Thymus (tissue), 14 donors: ENCODE data around the gene B4GALT5. TPM values are rescaled to one million over a fixed set of nuclear protein-coding genes. Genes with fewer than 3 reads are reported as not detected.
A peak's percentile ranks its signal among the peaks of the same experiment; 100 is the strongest.
"Not testable (repeated sequence)": the region's sequence is repeated elsewhere in the genome, so short reads cannot be mapped to it uniquely, and the experiment has no call there.

ENCODE experiments used
- DNase-seq, 9 donors: peaks; one replicate each; pipeline ENCODE4 v3.0.0-alpha.2; 2013; ENCODE audit warnings: low spot score in 9 of 9, low read depth in 6 of 9, missing footprints in 1 of 9
- H3K27ac ChIP-seq, 2 donors: one replicate each; pipeline ENCODE4 v1.5.1; 2013; ENCODE audit warnings: control low read depth in 1 of 2, low read depth in 1 of 2, low read length in 1 of 2, mild to moderate bottlenecking in 1 of 2, moderate library complexity in 1 of 2
- H3K27me3 ChIP-seq, 2 donors: one replicate each; pipeline ENCODE4 v1.5.1; 2013; ENCODE audit warnings: low read length in 1 of 2; ENCODE audit not compliant: control insufficient read depth in 2 of 2, insufficient read depth in 1 of 2
- H3K36me3 ChIP-seq, 2 donors: one replicate each; pipeline ENCODE4 v1.5.1; 2013; ENCODE audit warnings: low read length in 1 of 2, mild to moderate bottlenecking in 1 of 2, moderate library complexity in 1 of 2; ENCODE audit not compliant: control insufficient read depth in 2 of 2, insufficient read depth in 2 of 2
- H3K4me1 ChIP-seq, 2 donors: one replicate each; pipeline ENCODE4 v1.5.1; 2013; ENCODE audit warnings: low read length in 2 of 2; ENCODE audit not compliant: control insufficient read depth in 2 of 2, insufficient read depth in 2 of 2
- H3K4me3 ChIP-seq, 2 donors: one replicate each; pipeline ENCODE4 v1.5.1; 2013; ENCODE audit warnings: low read length in 2 of 2, control low read depth in 1 of 2, mild to moderate bottlenecking in 1 of 2
- H3K9me3 ChIP-seq, 2 donors: one replicate each; pipeline ENCODE4 v1.5.1; 2013; ENCODE audit warnings: low read length in 1 of 2, mild to moderate bottlenecking in 1 of 2; ENCODE audit not compliant: control insufficient read depth in 2 of 2, insufficient read depth in 1 of 2
- WGBS: extraction: QIAGEN DNeasy Blood & Tissue Kit; methylation state at CpG from one replicate; pipeline ENCODE4 v1.1.7; 2013; 5-methylcytosine and 5-hydroxymethylcytosine counted together
- long read RNA-seq, 10 donors: transcript quantifications; one replicate each; lab custom pipeline, GENCODE V29; 2026
- polyA plus RNA-seq: library from polyadenylated mRNA; stranded (reverse); fragments of 200-250 nt; gene quantifications from one replicate; pipeline ENCODE4 v1.2.3, GENCODE V29; 2013
- total RNA-seq: library from RNA; stranded (reverse); fragments of 120-200 nt; gene quantifications from one replicate; pipeline ENCODE4 v1.2.4, GENCODE V29; 2013
- donor health status: healthy.

The B4GALT5 gene, protein sequence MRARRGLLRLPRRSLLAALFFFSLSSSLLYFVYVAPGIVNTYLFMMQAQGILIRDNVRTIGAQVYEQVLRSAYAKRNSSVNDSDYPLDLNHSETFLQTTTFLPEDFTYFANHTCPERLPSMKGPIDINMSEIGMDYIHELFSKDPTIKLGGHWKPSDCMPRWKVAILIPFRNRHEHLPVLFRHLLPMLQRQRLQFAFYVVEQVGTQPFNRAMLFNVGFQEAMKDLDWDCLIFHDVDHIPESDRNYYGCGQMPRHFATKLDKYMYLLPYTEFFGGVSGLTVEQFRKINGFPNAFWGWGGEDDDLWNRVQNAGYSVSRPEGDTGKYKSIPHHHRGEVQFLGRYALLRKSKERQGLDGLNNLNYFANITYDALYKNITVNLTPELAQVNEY
- 6.8 TPM for total RNA-seq
- 10.9 TPM for polyA plus RNA-seq
- long read RNA-seq, donor 1, full-length matches to known transcripts, result 2 of 2 reads
- long read RNA-seq, donor 1, partial matches to known transcripts, result 0 of 2 reads
- long read RNA-seq, donor 1, other reads (novel, unspliced or antisense), result 0 of 2 reads
- long read RNA-seq, donor 2, result 0 reads
- long read RNA-seq, donor 3, full-length matches to known transcripts, result 6 of 6 reads
- long read RNA-seq, donor 3, partial matches to known transcripts, result 0 of 6 reads
- long read RNA-seq, donor 3, other reads (novel, unspliced or antisense), result 0 of 6 reads
- long read RNA-seq, donor 4, full-length matches to known transcripts, result 4 of 4 reads
- long read RNA-seq, donor 4, partial matches to known transcripts, result 0 of 4 reads
- long read RNA-seq, donor 4, other reads (novel, unspliced or antisense), result 0 of 4 reads
- long read RNA-seq, donor 5, full-length matches to known transcripts, result 6 of 6 reads
- long read RNA-seq, donor 5, partial matches to known transcripts, result 0 of 6 reads
- long read RNA-seq, donor 5, other reads (novel, unspliced or antisense), result 0 of 6 reads
- long read RNA-seq, donor 6, full-length matches to known transcripts, result 2 of 2 reads
- long read RNA-seq, donor 6, partial matches to known transcripts, result 0 of 2 reads
- long read RNA-seq, donor 6, other reads (novel, unspliced or antisense), result 0 of 2 reads
- long read RNA-seq, donor 7, full-length matches to known transcripts, result 5 of 5 reads
- long read RNA-seq, donor 7, partial matches to known transcripts, result 0 of 5 reads
- long read RNA-seq, donor 7, other reads (novel, unspliced or antisense), result 0 of 5 reads
- long read RNA-seq, donor 8, result 0 reads
- long read RNA-seq, donor 9, full-length matches to known transcripts, result 3 of 3 reads
- long read RNA-seq, donor 9, partial matches to known transcripts, result 0 of 3 reads
- long read RNA-seq, donor 9, other reads (novel, unspliced or antisense), result 0 of 3 reads
- long read RNA-seq, donor 10, full-length matches to known transcripts, result 1 of 1 reads
- long read RNA-seq, donor 10, partial matches to known transcripts, result 0 of 1 reads
- long read RNA-seq, donor 10, other reads (novel, unspliced or antisense), result 0 of 1 reads

DNA sequence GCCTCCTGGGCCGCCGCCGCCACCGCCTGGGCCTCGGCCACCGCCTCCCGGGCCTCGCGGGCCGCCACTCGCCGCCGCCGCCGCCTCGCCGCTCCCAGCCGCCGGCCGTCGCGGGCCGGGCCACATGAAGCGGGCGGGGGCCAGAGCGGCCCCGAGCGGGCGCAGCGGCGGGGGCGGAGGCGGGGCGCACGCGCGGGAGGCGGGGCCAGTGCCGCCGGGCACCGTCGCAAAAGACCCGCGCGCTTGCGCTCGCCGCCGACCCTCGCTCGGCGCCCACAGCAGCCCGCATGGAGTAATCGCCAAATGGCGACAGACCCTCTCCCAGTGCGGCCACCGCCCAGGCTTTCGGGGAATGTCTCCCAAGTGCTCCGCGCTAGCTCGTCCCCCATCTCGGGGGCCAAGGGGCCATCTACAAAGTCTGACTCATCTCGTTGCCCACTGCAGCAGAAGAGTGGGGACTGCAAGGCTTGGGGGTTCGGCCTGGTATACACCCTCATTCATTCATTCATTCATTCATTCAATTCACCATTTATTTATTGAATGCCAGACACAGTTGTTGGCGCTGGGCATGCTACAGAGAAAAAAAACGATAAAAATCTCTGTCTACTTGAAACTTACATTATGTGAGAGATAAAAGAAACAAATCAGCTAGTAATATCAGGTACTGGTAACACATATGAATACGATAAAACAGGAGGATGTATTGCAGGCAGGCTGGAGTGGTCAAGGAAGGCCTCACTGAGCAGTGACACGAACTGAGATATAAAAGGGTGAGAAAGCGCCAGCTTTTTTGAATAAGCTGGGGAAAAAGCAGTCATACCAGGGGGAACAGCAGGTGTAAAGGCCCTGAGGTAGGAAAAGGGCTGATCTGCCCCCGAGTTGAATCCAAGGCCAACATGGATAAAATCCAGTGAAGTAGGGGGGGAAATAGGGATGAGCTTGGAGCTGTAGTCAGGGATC, at the start of gene B4GALT5:
B4GALT5 (minus strand) TSS at position 126 of the 960 bp plus-strand sequence. CDS start 188 bp downstream, outside the sequence.
- peaks cover 0 to 3% of the 10 kb centered on the region in 2 donors for H3K4me1 ChIP-seq
- peaks cover 0 to 18% of the 10 kb centered on the region in 2 donors for H3K27me3 ChIP-seq
- WGBS, result 5% methylated on average over 70 of the region's 70 CpGs
- H3K9me3 ChIP-seq, result peaks cover 0 to 1% of the 10 kb centered on the region in 2 donors
- H3K4me3 ChIP-seq, result peak within 1 kb of the TSS; percentile 58 to 87
- peak within 1 kb of the TSS; percentile 33 to 72 for H3K27ac ChIP-seq
- no peaks in the 10 kb centered on the region for H3K36me3 ChIP-seq
- peak in 4 of 9 donors; percentile 45 to 71 (median 54) for DNase-seq

- Histone ChIP-seq H3K9me3 (peaks cover 0 to 2% of the 10 kb centered on the region in 2 donors), H3K4me1 (peaks cover 3 to 6% of the 10 kb centered on the region in 2 donors), H3K4me3 (no peak overlapping the region), H3K27me3 (peaks cover 23 to 81% of the 10 kb centered on the region in 2 donors), H3K36me3 (no peaks in the 10 kb centered on the region), H3K27ac (no peak overlapping the region)
- WGBS, result 96% methylated on average over 12 of the region's 12 CpGs
- DNase-seq, result no peak
Measured at GRCh38 chr20:49762940-49763766, 49.5 kb upstream of the B4GALT5 start.

- 96% methylated on average over 7 of the region's 7 CpGs for WGBS
- not testable (repeated sequence) for H3K36me3 ChIP-seq
Measured at GRCh38 chr20:49761888-49762287, 48.2 kb upstream of the B4GALT5 start.

GRCh38 chr20:49759266-49759950, 45.7 kb upstream of the B4GALT5 start:
- no peaks in the 10 kb centered on the region for H3K9me3 ChIP-seq
- peaks cover 4 to 57% of the 10 kb centered on the region in 2 donors for H3K27me3 ChIP-seq
- H3K4me1 ChIP-seq, result peaks cover 0 to 9% of the 10 kb centered on the region in 2 donors
- no peaks in the 10 kb centered on the region for H3K36me3 ChIP-seq
- no peak for DNase-seq
- H3K4me3 ChIP-seq, result no peak overlapping the region
- 93% methylated on average over 7 of the region's 7 CpGs for WGBS
- no peak overlapping the region for H3K27ac ChIP-seq

More at GRCh38 chr20:49761888-49762287, 48.2 kb upstream of the B4GALT5 start:
- not testable (repeated sequence) for H3K9me3 ChIP-seq, H3K27ac ChIP-seq, DNase-seq, H3K4me3 ChIP-seq, H3K4me1 ChIP-seq
- H3K27me3 ChIP-seq, result peaks cover 17 to 74% of the 10 kb centered on the region in 2 donors

GRCh38 chr20:49758781-49759180, 45.1 kb upstream of the B4GALT5 start:
- WGBS, result 93% methylated on average over 6 of the region's 6 CpGs
- Histone ChIP-seq H3K9me3 (no peaks in the 10 kb centered on the region), H3K4me3 (no peak overlapping the region), H3K36me3 (no peaks in the 10 kb centered on the region), H3K27ac (no peak overlapping the region), H3K27me3 (peaks cover 2 to 57% of the 10 kb centered on the region in 2 donors), H3K4me1 (peaks cover 0 to 9% of the 10 kb centered on the region in 2 donors)
- no peak for DNase-seq

GRCh38 chr20:49757597-49757996, 43.9 kb upstream of the B4GALT5 start:
- no peak for DNase-seq
- WGBS, result 98% methylated on average over 4 of the region's 4 CpGs
- no peak overlapping the region for H3K4me3 ChIP-seq

DNA sequence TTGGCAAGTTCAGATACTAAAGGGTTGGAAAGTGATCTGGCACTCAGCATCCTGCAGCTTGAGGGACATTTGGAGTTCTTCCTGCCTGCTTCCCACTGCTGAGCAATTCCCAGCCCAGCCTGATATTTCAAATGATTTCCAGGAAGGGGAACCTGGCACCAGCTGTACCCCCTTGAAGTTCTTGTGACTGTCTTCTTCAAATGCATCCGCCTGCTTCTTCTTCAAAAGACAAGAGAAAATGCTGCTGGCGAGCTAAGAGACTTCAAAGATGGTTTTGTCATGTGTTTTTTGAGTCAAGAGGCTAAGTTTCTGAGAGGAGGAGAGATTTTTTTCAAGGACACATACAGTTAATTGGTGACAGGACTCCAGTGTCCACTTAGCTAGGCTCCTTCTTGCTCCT, 42.6 kb upstream of the B4GALT5 start:
- Histone ChIP-seq H3K36me3 (no peaks in the 10 kb centered on the region), H3K27me3 (peaks cover 2 to 52% of the 10 kb centered on the region in 2 donors), H3K4me1 (peaks cover 2 to 14% of the 10 kb centered on the region in 2 donors), H3K27ac (no peak overlapping the region), H3K4me3 (no peak overlapping the region), H3K9me3 (no peaks in the 10 kb centered on the region)
- WGBS, result 40% methylated on average over 2 of the region's 2 CpGs
- peak in 5 of 9 donors; percentile 24 to 69 (median 33) for DNase-seq

More at GRCh38 chr20:49757597-49757996, 43.9 kb upstream of the B4GALT5 start:
- no peaks in the 10 kb centered on the region for H3K9me3 ChIP-seq
- H3K36me3 ChIP-seq, result no peaks in the 10 kb centered on the region
- no peak overlapping the region for H3K27ac ChIP-seq
- peaks cover 2 to 56% of the 10 kb centered on the region in 2 donors for H3K27me3 ChIP-seq
- peaks cover 0 to 9% of the 10 kb centered on the region in 2 donors for H3K4me1 ChIP-seq
